HepG2 (cell line): ENCODE results near the gene HSD11B1L. TPM values are rescaled to one million over a fixed set of nuclear protein-coding genes. Genes with fewer than 3 reads are reported as not detected.

Experiments
- AGO2 ChIP-seq: fragments of 200-400 bp; formaldehyde crosslinking; optimal IDR thresholded peaks from 2 replicates; pipeline ENCODE3; 2017; ENCODE audit warnings: mild to moderate bottlenecking, low read depth, low read length, moderate library complexity
- ELF4 ChIP-seq: sonication (generic); formaldehyde crosslinking; IDR thresholded peaks from 2 replicates; pipeline ENCODE4 v1.5.0; 2020; ENCODE audit warnings: missing genetic modification reagents, mild to moderate bottlenecking, moderate library complexity, borderline replicate concordance
- KLF6 ChIP-seq: IDR thresholded peaks from 2 replicates; pipeline ENCODE4 v1.8.0; 2016; ENCODE audit warnings: missing biosample characterization, missing genetic modification reagents
- MED8 ChIP-seq: sonication (generic); formaldehyde crosslinking; IDR thresholded peaks from 2 replicates; pipeline ENCODE4 v1.8.1; 2023; ENCODE audit warnings: mild to moderate bottlenecking, missing genetic modification reagents; ENCODE audit not compliant: insufficient replicate concordance
- MIER2 ChIP-seq: IDR thresholded peaks from 2 replicates; pipeline ENCODE4 v1.6.1; 2016; ENCODE audit warnings: missing biosample characterization, missing genetic modification reagents
- POLR2A ChIP-seq, 2 experiments: IDR thresholded peaks; 2 replicates each; pipeline ENCODE4 v1.6.1; 2011; ENCODE audit warnings: low read depth in 2 of 2, low read length in 2 of 2, mild to moderate bottlenecking in 1 of 2, moderate library complexity in 1 of 2; ENCODE audit not compliant: insufficient read depth in 1 of 2
- RFX1 ChIP-seq: fragments of 450-650 bp; IDR thresholded peaks from 2 replicates; pipeline ENCODE4 v1.6.1; 2017
- ZNF614 ChIP-seq: IDR thresholded peaks from 2 replicates; pipeline ENCODE4 v1.6.1; 2018; ENCODE audit warnings: missing biosample characterization, missing genetic modification reagents, inconsistent platforms, borderline replicate concordance
- polyA plus RNA-seq, 8 experiments: library from polyadenylated mRNA; depleted of rRNA in 3 of 8; stranded (reverse) in 7 of 8; unstranded in 1 of 8; fragments of >200 nt; fragmentation: Illumina TruSeq in 4 of 8; extraction: Trizol in 4 of 8; gene quantifications; 2 replicates each; pipeline versions ENCODE4 v1.2.1 to v1.2.3, GENCODE V29; 2011 to 2016; ENCODE audit warnings: low read depth in 4 of 8, missing spikeins in 1 of 8, mixed read lengths in 1 of 8; ENCODE audit not compliant: insufficient read depth in 1 of 8
- total RNA-seq, 5 experiments: library from RNA; depleted of rRNA; stranded (reverse); fragments of >200 nt; fragmentation: Illumina TruSeq; extraction: Trizol; gene quantifications; 2 replicates each; pipeline ENCODE4 v1.2.3, GENCODE V29; 2016; ENCODE audit warnings: low read depth in 1 of 5
- TF ChIP-seq, protein P1 (sequence below): sonication (generic); formaldehyde crosslinking; IDR thresholded peaks from 2 replicates; pipeline ENCODE4 v1.4.0; 2020; ENCODE audit warnings: missing genetic modification reagents, borderline replicate concordance

Gene HSD11B1L
- total and polyA plus RNA-seq, 2 of the 13 experiments (the other 11 are each of a cell fraction or from before 2014, with no cell fraction given), result 2.8 to 3.9 TPM

DNA sequence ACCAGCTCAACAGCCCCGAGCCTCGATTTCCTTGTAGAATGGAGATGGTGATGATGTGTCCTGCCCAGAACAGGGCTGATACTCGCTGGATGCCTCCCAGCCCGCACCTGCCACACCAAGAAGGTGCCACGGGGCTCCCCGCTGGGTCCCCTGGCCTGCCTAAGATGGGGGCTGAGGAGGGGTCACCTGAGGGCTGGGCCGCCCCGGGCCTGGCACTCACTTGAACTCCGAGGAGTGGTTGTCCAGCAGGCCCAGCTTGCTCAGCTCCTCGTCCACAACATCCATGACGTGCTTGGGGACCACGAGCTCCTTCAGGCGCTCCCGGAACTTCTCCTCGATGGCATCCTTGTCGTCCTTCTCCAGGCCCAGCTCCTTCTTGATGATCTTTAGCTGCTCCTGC lies 24.7 kb downstream of the HSD11B1L start (continued):
- TF ChIP-seq, protein P1, sequence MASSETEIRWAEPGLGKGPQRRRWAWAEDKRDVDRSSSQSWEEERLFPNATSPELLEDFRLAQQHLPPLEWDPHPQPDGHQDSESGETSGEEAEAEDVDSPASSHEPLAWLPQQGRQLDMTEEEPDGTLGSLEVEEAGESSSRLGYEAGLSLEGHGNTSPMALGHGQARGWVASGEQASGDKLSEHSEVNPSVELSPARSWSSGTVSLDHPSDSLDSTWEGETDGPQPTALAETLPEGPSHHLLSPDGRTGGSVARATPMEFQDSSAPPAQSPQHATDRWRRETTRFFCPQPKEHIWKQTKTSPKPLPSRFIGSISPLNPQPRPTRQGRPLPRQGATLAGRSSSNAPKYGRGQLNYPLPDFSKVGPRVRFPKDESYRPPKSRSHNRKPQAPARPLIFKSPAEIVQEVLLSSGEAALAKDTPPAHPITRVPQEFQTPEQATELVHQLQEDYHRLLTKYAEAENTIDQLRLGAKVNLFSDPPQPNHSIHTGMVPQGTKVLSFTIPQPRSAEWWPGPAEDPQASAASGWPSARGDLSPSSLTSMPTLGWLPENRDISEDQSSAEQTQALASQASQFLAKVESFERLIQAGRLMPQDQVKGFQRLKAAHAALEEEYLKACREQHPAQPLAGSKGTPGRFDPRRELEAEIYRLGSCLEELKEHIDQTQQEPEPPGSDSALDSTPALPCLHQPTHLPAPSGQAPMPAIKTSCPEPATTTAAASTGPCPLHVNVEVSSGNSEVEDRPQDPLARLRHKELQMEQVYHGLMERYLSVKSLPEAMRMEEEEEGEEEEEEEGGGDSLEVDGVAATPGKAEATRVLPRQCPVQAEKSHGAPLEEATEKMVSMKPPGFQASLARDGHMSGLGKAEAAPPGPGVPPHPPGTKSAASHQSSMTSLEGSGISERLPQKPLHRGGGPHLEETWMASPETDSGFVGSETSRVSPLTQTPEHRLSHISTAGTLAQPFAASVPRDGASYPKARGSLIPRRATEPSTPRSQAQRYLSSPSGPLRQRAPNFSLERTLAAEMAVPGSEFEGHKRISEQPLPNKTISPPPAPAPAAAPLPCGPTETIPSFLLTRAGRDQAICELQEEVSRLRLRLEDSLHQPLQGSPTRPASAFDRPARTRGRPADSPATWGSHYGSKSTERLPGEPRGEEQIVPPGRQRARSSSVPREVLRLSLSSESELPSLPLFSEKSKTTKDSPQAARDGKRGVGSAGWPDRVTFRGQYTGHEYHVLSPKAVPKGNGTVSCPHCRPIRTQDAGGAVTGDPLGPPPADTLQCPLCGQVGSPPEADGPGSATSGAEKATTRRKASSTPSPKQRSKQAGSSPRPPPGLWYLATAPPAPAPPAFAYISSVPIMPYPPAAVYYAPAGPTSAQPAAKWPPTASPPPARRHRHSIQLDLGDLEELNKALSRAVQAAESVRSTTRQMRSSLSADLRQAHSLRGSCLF (CRISPR knock-in tag), result no peak
- TF ChIP-seq KLF6 (no peak), MED8 (CRISPR knock-in tag) (no peak), ZNF614 (no peak), POLR2A (IDR thresholded peaks at IDR 0.05; ENCODE audit: insufficient read depth in 1 of 2, low read depth in 2 of 2, low read length in 2 of 2) (0 out of 4 replicates have a peak, but pooled peaks of 1 of the 2 experiments have one; percentile 13), MIER2 (CRISPR knock-in tag) (no peak), RFX1 (no peak), AGO2 (peak; percentile 72), ELF4 (CRISPR knock-in tag) (no peak)
